Activated CD4-positive, alpha-beta T cell treated with anti-CD3 and anti-CD28 coated beads, Interleukin-2, amount 50 U/mL, for 4 hours (primary cell): ENCODE results near the gene DGKH.
"Not testable (repeated sequence)": the region's sequence is repeated elsewhere in the genome, so short reads cannot be mapped to it uniquely, and the experiment has no call there.

Experiments used
- DNase-seq, 2 experiments: peaks; one replicate each; pipeline ENCODE4 v3.0.0-alpha.2; 2020

DGKH gene

DNA sequence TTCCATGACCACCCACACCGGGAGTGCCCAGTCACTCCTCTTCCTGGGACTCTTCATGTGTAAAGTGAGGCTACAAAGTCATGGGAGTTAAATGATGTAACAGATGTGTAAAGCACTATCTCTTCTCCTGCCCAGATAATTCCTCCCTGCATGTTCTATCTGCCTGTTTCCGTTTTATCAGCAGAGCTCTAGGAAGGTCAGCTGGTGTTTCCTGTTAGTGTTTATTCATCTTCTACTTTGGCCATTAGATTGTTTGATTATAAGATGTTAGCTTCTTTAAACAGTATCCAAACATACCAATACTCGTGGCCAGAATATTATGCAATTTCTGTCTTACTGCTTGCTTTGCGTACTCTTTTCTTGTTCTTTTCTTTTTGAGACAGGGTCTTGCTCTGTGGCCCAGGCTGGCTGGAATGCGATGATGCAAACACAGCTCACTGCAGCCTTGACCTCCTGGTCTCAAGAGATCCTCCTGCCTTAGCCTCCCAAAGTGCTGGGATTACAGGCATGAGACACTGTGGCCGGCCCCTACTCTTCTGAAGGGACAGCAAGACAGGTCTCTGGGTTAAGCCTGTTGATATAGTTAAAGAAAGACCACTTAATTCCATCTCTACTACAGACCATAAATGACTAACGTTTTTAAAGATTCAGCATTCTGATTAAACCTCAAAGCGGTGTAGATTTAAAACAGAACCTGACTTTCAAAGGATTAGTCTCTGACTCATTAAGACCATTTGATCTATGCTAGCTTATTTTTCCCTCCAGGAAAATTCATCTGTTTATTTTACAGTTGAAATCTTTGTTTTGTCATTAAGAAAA, 126.1 kb downstream of the DGKH start:
- DNase-seq = no peak

DNA sequence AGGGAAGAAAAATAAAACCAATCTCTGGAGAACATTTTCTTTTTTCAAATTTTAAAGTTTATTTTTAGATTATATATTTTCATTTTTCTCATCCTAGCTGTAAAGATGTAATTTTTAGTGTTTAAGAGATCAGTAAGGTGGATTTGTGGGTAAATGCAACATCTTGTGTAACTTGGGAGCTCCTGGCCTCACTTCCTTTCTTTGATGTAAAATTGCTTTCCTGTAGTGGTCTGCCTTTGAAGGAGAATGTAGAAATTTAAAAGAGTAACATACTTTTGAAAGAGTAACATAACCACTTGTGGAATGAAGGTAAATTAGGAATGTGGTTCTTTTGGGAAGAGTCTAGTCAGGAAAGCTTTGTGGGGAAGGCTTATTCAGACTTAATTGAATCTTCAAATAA, 127.8 kb downstream of the DGKH start:
- DNase-seq = no peak

DNA sequence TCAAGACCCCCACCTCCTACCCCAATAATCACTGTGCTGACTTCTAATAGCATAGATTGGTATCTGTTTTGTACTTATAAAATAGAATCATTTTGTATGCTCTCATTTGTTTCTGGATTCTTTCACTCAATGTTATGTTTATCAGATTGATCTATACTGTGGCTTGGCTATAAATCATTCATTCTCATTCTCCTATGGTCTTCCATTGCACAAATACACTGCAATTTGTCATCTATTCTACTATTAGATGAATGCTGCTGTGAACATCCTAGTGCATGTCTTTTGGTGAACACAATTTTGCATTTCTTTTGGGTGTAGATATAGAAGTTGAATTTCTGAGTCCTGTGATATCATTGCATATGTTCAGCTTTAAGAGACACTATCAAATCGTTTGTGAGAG, 128.7 kb downstream of the DGKH start:
- DNase-seq = no peak

DNA sequence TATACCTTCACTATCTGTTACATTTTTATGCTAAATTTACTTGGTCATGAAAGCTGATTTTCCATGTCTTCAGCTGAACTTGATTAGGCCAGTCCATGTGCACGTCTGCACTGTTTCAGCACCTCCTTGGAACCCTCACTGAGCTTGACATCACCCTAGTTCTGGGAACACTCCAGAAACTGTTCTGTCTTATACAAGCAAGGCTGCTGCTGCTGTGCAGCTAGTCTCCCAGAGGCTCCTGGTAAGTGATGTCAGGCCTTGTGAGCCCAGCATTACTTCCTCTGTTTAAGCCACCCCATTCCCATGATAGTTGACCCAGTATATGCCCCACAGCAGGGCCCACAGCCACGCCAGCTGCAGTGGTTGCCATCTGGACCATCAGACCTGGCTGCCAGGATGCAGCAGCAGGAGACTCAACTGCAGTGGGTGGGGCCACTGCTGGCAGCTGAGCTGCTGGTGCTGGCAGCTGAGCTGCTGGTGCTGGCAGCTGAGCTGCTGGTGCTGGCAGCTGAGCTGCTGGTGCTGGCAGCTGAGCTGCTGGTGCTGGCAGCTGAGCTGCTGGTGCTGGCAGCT, 133.0 kb downstream of the DGKH start:
- DNase-seq = no peak

DNA sequence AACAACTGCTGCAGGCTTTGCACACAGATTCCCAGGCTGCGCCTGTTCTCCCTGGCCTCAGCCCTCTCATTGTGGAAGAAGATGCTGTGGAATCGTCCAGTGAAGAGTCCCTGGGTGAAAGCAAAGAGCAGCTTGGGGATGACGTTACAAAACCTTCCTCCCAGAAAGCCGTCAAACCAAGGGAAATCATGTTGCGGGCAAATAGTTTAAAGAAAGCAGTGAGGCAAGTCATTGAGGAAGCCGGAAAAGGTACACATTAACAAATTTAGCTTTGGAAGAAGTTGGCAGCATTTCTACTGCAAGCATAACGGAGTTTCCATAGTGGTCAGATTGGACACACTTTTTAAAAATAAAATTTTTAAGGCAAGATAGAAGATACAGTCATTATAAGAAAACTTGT, 140.6 kb downstream of the DGKH start:
- no peak for DNase-seq

DNA sequence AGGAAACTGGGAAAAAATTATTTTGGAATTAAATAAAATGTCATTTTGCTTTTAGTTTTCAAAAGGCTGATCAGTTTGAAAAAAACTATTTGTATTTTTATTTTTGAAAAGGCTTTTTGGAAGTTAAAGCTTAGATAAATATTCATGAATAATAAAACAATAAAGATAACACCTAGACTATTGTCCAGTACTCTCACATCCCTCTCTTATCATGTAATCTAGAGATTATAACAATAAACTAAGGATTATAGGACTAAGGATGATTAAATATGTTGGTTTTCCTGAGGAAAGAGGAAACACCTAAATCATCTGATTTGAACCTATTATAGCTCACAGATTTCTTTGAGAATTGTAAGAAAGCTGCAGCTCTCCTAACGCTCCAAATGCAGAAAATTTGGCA, 142.1 kb downstream of the DGKH start:
- no peak for DNase-seq

DNA sequence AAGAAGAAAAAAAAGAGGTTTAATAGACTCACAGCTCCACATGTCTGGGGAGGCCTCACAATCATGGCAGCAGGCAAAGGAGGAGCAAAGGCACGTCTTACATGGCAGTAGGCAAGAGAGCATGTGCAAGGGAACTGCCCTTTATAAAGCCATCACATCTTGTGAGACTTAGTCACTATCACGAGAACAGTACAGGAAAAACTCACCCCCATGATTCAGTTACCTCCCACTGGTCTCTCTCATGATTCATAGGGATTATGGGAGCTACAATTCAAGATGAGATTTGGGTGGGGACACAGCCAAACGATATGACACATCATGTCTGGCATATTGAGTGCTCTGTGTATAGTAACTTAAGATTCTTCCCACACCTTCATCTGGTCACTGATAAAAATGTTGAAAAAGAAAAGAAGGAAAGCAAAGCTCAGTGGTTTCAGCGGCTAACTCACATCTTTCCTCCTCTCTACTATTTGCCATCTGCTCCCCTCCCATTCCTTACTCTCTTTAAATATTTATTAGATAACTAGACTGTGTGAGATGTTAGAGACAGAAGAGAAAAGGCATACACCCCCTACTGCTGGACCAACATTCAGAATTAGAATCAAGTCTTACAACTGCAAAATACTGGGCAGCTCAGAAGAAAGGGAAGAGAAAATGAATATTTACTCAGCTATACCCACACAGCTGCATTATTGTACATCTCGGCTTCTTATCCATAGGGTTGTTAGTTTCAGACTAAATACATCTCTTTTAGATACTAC, 163.4 kb downstream of the DGKH start:
- DNase-seq = no peak

DNA sequence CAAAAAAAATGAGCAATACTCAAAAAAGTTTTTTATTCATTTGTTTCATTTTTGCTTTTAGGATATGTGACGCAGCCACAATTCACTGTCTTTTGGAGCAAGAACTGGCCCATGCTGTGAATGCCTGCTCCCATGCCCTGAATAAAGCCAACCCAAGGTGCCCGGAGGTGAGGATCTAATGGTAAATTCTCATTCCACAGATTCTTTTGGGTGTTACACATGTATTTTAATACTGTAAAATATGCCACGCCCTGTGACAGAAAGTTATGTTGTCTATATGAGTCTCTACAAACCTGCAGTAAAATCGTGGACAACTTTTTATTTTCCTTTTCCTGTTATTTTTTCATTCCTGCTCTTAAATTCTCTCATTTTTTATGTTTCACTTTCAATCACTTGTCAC, 166.0 kb downstream of the DGKH start:
- no peak for DNase-seq

DNA sequence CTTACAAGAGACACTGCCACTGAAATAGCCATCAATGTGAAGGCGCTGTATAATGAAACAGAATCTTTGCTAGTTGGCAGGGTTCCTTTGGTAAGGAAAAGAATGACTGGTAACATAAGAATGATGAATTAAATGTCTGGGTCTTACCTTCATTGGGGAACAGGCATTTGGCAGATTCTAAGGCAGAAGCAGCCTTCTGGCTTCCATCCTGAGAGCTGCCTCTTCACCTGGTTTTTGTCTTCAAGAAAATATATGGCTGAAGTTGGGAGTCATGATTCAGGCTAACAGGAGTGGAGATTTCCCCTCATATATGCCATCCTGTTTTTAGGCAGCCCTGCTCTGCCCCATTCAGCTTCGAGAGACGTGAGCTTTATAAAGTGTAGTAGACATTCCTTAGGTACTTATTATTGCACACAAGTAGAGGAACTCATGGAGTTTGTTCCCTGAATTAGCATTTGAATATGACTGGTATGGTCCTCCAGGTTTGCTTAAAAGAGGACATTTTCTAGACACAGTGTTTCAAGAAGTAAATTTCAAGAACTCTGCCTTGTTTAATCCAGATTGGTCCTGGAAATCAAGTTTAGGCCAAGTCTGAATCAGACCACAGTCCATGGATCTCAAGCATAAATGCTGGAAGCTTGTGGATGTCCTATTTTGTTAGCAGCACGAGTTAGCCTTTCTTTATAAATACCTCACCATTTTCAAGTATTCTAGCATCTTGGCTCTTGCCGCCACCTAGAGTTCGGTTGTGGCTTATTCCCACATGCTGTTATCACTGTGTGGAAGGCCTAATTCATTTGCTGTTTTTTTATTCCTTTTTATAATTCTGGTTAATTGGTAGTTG, 167.4 kb downstream of the DGKH start:
- no peak for DNase-seq

DNA sequence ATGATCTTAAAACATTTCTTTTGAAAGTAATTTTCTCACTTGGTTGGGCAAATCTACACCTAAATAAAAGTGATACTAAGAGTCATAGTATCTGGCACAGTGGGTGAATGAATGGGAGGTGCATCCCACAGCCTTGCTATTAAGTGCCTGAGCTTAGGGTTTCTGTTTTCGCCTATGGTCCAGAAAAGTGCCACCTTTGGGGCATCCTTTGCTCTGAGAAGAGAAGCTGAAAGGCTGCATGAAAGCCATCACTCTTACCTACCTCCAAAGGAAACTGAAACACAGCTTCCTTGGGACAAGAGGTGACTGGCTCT, 167.9 kb downstream of the DGKH start:
- DNase-seq = no peak

DNA sequence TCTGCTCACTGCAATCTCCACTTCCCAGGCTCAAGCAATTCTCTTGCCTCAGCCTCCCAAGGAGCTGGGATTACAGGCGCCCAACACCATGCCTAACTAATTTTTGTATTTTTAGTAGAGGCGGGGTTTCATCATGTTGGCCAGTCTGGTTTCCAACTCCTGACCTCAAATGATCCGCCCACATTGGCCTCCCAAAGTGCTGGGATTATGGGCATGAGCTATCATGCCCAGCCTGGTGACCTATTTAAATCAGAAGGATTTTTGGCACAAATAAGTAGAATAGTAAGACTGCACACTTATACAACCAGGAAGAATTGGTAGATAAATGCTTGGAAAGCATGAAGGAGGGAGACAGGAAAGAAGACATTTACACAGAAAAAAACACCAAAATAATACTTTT, 170.1 kb downstream of the DGKH start:
- DNase-seq = no peak

DNA sequence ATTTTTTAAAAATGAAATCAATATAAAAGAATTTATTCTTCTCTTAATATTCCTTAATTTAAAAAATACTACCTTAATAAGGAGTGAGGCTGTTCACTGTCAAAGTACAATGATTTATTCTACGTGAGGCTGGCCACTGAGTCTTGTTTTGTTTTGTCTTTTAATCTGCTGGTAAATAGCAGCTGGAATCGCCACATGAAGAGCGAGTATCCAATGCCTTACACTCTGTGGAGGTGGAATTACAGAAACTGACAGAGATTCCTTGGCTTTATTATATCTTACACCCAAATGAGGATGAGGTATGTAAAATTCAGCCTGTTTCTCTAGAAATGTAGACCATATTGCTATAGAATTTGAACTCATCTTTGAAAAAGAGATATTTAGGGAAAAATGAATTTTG, 170.6 kb downstream of the DGKH start:
- DNase-seq = no peak

DNA sequence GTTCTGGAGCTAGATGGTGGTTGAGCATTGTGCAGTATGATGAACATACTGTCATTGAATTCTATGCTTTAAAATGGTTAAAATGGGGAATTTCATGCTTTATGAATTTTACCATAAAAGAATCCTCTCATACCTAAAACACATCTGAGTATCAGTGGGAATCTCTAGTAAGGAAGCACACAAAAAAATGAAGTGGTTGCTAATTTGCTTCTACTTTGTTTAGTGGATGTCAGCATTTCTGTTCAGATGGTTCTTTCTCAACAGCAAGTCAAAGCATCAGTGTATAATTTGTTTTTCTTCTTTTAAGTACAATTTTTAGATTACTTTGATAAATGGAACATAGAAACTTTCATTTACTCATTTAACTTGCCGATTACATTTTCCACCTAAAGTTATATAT, 171.4 kb downstream of the DGKH start:
- no peak for DNase-seq

DNA sequence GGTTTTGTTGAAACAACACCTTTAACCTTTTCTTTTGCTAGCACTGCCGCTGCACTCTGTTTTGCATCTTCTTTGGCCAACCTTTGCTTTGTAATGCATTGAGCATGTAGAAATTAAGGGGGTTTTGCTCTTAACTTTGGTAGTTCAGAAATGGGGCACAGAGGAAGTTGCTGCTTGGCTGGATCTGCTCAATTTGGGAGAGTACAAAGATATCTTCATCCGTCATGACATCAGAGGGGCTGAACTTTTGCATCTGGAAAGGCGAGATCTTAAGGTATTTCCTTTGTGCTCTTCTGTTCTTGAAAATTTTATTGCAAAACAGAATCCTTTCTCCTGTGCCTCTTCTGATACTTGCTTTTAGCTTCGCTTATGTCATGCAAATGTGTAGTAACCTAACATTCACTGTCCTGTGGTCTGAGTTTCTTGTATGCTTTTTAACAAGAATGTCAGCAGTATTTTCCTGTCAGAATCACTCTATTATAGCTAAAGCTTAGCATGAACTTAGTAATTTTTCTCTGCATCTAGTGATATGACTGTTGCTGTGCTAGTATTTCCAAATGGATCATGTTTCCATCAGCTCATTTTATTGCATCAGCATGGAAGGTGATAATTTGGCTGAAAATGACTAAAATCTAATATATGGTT, 172.8 kb downstream of the DGKH start:
- DNase-seq = no peak

DNA sequence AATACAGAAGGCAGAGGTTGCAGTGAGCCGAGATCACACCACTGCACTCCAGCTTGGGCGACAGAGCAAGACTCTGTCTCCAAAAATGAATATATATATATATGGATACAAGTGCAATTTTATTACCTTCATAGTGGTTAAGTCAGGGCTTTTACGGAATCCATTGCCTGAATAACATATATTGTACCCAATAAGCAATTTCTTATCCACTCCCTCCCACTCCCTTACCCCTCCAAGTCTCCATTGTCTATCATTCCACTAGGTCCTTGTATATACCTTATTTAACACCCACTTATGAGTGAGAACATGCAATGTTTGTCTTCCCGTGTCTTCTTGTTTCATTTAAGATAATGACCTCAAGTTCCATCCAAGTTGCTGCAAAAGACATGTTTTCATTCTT, 175.2 kb downstream of the DGKH start:
- DNase-seq = no peak

DNA sequence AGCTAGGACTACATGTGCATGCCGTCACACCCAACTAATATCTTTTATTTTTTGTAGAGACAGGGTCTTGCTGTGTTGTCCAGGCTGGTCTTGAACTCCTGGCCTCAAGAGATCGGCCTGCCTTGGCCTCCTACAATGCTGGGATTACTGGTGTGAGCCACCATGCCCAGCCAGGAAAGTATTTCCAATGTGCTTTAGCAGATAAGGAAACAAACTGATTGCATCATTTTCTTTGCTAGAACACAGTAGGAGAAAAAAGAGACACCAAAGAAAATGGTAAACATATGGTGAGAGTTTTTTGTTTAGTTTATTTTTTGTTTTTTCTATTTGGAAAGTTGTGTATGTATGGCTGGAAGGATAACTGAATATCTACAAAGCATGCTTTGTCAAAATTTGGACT, 176.6 kb downstream of the DGKH start:
- no peak for DNase-seq

DNA sequence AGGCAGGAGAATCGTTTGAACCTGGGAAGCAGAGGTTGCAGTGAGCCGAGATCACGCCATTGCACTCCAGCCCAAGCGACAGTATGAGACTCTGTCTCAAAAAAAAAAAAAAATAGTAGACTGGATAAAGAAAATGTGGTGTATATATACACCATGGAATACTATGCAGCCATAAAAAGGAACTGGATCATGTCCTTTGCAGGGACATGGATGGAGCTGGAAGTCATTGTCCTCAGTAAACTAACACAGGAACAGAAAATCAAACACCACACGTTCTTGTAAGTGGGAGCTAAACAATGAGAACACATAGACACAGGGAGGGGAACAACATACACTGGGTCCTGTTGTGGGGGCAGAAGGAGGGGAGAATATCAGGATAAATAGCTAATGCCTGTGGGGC, 178.3 kb downstream of the DGKH start:
- DNase-seq = not testable (repeated sequence)

DNA sequence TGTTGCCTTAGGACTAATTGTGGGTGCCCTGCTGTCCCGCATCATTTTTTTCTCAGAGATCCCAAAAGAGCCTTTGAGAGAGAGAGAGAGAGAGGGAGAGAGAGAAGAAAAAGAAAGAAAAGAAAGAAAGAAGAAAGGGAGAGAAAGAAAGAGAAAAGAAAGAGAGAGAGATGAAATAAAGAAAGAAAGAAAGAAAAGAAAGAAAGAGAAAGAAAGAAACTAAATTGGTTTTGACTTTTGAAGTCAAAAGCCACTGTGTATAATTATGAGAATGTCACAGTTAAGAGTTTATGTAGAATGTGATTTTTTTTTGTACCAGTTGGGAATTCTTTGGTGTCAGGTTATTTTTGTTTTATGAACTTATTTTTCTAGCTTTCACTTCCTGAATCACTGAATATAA, 180.1 kb downstream of the DGKH start:
- no peak for DNase-seq

DNA sequence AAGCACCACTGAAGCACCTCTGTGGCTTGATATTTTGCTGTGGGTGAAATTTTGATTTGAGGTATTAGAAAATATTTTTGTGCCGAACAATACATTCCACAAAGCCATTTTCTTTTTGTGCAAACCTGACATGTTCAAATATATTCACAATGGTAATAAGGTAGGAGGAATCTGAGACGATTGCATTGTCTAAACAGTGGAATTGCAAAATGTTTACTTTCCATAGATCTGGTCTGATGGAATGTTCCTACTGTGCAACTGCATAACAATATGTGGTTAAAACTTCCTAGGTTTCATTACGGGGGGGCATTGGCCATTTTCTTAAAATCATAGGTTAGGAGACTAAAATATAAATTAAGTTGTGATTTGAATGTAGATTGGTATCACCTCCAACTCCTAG, 180.8 kb downstream of the DGKH start:
- DNase-seq = no peak

DNA sequence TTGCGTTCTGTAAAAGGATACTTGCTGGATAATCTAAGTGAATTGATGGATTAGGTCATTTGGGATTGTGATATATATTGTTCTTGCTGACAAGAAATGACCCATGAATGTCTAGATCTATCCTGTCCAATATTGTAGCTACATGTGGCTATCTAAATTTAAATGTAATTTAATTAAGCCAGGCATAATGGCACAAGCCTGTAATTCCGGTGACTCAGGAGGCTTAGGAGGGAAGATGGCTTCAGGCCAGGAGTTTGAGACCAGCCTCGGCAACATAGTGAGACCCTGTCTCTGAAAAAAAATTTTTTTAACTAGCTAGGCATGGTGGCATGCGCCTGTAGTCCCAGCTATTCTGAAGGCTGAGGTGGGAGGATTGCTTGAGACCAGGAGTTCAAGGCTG, 184.2 kb downstream of the DGKH start:
- no peak for DNase-seq

DNA sequence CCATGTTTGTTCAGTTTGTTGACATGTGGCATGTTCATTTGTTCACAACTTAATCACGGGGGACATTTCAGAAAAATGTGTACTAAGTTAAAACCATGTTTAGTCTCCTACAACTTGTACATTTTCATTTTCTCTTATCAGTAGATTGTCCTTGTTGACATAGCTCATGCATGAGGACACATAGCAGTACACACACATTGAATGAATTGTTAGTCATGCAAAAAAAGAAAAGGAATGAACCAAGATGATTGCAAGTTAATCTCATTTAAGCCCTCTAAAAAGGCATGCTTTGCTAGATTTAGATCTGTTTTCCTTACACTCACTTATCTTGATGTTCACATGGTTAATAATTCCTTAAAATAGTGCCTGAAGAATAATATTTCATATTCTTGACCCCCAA, 185.3 kb downstream of the DGKH start:
- DNase-seq = no peak

DNA sequence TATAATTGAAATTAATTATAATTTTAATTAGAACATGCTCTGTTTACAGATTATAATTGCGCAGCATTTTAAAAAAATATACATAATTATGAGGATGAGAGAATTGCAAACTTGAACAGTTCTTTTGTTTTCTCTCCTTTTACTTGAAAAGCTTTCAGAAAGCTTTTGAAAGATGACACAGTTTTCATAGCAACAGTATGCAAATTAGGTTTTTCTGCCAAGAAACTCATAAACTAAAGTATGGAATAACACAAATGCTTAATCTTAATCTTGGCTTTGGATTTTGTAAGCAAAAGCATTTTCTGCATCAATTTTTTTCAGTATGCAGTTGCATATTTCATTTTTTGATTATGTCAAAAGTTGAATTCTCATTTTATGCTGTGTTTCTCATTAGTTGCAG, 190.7 kb downstream of the DGKH start:
- no peak for DNase-seq

DNA sequence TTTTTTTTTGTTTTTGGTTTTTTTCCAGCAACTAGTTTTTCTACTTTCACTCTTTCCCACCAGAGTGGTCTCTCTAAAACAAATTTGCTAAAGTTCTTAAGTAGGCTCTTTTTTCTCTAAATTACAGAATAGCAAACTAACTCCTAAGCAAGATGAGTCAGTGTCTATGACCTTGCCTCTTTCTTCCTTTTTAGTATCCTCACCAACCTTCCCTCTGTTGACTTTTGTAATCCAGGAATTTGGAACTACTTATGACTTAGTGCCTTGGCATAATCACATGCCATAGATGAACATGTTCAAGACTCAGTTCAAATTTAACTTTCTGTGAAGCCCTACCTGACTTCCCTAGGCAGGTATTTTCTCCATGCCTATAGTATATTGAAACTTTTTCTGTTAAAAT, 191.2 kb downstream of the DGKH start:
- DNase-seq = no peak
